ENCODE measurements around the gene PRDM13.

Gene PRDM13

DNA sequence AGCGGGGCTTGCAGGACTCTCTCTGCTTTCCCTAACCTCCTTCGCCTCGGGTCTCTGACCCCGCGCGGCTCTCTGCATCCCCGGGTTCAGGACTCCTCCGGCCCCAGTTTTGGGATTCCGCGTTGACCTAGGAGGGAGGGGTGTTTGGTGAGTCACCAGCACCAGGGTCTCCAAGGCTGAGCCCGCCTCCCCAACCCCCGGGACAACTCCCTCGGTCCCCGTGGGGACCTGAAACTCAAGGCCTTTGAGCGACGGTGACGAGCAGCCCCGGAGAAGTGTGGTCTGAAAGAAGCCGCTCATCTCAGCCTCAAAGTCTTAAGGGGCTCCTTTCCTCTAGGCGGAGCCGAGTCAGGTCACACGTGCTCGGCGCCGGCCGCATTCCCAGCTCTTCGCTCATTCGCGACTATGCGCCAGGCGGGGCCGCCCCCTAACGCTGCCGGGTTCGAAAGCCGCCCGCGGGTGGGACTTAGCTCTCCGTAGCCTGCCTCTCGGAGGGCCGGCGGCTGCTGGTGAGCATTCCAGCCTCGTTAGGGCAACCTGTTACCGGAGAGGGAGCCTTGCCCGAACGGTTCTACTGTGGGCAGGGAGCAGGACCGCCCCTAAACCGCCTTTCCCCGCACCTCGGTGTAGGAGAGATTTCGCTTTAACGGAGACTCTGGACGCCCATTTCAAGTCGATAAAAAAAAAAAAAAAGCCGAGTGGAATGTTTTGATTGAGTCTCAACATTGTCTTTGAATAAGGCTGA, 3.0 kb upstream of the PRDM13 start:
- POLR2A ChIA-PET, result interaction anchor here (0.5 kb wide), 1 partner anchor 60 kb away, joined by 3 read pairs; no protein-coding TSS in a partner anchor
- TF ChIP-seq, protein P1, sequence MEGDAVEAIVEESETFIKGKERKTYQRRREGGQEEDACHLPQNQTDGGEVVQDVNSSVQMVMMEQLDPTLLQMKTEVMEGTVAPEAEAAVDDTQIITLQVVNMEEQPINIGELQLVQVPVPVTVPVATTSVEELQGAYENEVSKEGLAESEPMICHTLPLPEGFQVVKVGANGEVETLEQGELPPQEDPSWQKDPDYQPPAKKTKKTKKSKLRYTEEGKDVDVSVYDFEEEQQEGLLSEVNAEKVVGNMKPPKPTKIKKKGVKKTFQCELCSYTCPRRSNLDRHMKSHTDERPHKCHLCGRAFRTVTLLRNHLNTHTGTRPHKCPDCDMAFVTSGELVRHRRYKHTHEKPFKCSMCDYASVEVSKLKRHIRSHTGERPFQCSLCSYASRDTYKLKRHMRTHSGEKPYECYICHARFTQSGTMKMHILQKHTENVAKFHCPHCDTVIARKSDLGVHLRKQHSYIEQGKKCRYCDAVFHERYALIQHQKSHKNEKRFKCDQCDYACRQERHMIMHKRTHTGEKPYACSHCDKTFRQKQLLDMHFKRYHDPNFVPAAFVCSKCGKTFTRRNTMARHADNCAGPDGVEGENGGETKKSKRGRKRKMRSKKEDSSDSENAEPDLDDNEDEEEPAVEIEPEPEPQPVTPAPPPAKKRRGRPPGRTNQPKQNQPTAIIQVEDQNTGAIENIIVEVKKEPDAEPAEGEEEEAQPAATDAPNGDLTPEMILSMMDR (IDR thresholded peaks at IDR 0.05; ENCODE audit: control extremely low read depth, extremely low read depth, low read depth, missing control alignments), result no peak
- CTCF ChIA-PET, result interaction anchor here (1.6 to 3.1 kb wide), 2 partner anchors 9 to 14 kb away, joined by 6 to 21 read pairs; no protein-coding TSS in a partner anchor
- no peak for DNase-seq (ENCODE audit: extremely low spot score)

DNA sequence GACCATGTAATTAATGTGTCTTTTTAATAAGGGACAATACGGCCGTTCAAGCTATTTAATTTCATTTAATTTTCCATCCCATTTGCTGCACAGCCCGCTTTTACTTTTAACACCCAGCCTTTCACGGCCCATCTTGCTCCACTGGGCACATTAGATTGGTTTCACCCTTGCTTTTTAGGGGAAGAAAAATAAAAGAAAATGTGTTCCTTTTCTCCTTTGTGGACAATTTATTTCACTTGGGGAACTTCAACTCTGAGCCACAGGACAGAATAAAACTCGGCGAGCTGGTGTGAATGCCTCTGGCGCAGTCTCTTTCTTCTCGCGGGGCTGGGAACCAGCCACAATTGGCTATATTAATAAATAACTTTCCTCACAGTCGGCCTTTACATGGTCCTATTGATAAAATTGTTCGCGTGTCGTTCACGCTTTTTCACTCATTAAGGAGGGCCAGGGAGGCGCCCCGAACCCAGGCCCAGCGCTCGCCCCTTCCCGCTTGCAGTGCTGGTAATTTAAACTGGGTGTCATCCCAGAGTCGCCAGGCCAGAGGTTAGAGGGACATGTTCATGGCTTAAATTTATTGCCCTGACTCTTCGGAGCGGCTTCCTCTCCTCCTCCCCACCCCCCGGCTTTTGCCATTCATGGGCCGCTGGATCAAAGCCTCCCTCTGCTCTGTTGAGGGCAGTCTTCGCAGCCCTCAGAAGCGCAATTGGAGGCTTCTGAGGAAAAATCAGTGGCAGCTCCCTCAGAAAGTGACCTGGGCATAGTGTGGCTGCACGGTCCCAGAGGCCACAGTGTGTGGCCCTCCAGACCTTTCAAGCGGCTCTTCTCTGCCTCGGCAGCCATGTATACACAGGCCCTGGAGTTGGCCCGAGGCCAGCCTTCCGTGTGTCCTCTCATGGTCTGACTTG, 2.2 kb upstream of the PRDM13 start:
- TF ChIP-seq, protein P1 (IDR thresholded peaks at IDR 0.05; ENCODE audit: control extremely low read depth, extremely low read depth, low read depth, missing control alignments), result no peak
- POLR2A ChIA-PET, result no interaction called here
- no peak for DNase-seq (ENCODE audit: extremely low spot score)
- CTCF ChIA-PET, result interaction anchor here (1.1 to 3.1 kb wide), 8 partner anchors 8 to 152 kb away, joined by 3 to 21 read pairs (median 4); no protein-coding TSS in a partner anchor

DNA sequence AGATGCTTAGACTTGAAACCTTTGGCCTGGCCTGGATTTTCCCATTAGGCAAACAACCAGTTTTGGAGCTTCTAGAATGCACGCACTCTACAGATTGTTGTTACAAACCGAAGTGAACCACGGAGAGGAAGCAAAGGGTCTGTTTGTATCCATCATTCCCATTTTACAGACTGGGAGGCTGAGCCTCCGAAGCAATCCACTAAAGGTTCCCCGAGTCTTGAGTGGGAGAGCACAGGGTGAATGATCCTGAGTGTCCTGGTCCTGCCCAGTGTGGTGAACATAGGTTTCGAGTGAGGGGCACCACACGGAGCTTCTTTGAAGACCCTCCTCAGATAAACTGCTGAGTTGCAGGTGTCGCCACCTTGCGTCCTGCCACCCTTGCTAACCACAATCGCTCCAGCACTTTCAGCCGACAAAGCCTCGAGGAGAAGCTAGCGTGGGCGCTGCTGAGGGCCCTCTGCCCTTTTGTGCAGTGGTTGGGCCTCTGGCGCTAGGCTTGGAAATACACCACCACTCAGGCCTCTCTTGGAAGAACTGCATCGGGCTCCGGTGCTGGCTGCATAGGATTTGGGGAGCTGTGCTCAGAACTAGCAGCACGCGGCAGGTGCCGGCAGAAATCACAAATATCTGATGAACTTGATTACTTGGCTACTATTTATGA, 1.4 kb upstream of the PRDM13 start:
- TF ChIP-seq, protein P1 (IDR thresholded peaks at IDR 0.05; ENCODE audit: control extremely low read depth, extremely low read depth, low read depth, missing control alignments), result no peak
- POLR2A ChIA-PET, result no interaction called here
- CTCF ChIA-PET, result interaction anchor here (1.1 to 1.7 kb wide), 6 partner anchors 17 to 151 kb away, joined by 3 to 9 read pairs (median 4); no protein-coding TSS in a partner anchor
- no peak for DNase-seq (ENCODE audit: extremely low spot score)

DNA sequence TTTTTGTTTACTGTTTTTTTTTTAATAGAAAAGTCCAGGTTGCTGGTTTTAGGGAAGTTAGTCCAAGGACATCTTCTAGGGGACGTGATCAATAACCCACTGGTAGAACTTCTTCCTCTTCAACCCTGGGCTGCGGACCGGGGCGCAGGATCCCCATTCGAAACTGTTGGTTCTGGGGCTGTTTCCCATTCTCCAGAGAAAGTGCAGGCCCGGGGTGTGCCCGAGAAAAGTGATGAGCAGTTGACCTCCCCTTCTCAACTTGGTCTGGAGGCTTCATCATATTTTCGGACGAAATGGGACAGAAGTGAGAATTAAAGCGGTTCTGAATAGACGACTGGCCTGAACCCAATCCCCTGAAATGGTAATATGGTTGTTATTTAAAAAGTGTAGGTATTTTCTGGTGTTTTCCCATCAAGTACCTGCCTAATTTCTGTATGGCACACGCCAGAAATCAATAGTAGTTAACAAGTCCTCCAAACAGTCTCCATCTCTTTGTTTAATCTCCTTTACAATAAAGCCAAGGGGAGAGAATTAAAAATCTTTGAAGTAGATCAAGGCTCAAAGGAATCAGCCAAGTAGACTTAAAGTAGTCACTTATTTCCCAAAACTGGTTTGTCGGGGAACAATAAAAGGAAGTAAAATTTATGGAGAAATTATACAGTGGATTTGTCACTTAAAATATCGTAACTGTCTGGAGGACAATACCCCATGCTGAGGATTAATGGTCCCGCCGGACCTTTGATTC, 550 bp upstream of the PRDM13 start:
- DNase-seq (ENCODE audit: extremely low spot score), result no peak
- TF ChIP-seq, protein P1 (IDR thresholded peaks at IDR 0.05; ENCODE audit: control extremely low read depth, extremely low read depth, low read depth, missing control alignments), result no peak
- CTCF ChIA-PET, result interaction anchor here (1.1 to 1.7 kb wide), 6 partner anchors 18 to 151 kb away, joined by 3 to 9 read pairs (median 4); no protein-coding TSS in a partner anchor
- POLR2A ChIA-PET, result no interaction called here

DNA sequence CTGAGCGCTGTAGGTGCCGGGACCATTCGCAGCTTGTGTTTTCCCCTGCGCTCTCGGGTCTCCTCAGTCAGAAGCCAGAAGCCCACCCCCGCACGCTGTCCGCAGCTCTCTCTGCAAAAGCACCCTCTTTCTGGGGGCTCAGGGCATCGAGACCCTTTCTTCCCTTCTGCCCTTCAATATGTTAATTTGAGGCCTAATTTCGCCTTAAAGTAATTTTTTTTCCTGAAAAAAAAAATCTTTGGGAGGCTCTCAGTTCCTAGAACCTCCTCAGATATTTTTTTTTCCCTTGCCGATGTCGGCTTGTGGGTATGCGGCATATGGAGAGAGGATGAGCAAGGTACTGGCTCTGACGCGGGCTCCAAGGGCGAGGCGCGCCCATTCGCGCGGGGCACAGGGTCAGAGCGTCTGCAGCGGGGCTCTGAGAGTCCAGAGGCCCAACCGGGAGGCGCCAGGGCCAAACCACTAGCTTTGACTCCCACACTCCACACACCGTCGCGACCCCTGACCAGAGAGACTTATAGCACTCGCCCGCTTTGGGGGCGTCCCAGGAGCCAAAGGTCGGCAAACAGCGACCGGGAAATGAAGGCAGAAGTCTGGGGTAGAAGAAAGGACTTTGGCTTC, 893 bp downstream of the PRDM13 start:
- TF ChIP-seq, protein P1 (IDR thresholded peaks at IDR 0.05; ENCODE audit: control extremely low read depth, extremely low read depth, low read depth, missing control alignments), result no peak
- ChIA-PET POLR2A (no interaction called here), CTCF (interaction anchor here (1.4 to 2.5 kb wide), 2 partner anchors 19 to 277 kb away, joined by 6 to 12 read pairs; no protein-coding TSS in a partner anchor)
- DNase-seq (ENCODE audit: extremely low spot score), result no peak

Measured in GM10248 (cell line).